ENCODE data around the gene CYS1.

DNA sequence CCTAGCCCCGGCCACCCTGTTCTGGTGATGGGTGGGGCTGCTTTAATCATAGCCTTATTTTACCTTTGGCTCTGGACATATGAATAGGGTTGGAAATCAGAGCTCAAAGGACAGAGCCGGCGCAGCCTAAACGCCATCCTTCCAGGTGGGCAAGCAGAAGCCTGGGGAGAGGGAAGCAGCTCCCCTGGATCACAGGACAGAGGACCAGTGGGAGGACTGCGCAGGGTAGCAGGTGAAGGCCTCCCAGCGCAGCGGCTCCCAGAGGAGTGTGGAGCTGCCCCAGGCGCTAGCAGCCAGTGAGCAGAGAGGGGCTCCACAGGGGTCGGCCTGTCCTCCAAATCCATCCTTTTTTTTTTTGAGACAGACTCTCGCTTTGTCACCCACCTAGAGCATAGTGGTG lies 16.4 kb upstream of the CYS1 start:
- TF ChIP-seq, protein P1, sequence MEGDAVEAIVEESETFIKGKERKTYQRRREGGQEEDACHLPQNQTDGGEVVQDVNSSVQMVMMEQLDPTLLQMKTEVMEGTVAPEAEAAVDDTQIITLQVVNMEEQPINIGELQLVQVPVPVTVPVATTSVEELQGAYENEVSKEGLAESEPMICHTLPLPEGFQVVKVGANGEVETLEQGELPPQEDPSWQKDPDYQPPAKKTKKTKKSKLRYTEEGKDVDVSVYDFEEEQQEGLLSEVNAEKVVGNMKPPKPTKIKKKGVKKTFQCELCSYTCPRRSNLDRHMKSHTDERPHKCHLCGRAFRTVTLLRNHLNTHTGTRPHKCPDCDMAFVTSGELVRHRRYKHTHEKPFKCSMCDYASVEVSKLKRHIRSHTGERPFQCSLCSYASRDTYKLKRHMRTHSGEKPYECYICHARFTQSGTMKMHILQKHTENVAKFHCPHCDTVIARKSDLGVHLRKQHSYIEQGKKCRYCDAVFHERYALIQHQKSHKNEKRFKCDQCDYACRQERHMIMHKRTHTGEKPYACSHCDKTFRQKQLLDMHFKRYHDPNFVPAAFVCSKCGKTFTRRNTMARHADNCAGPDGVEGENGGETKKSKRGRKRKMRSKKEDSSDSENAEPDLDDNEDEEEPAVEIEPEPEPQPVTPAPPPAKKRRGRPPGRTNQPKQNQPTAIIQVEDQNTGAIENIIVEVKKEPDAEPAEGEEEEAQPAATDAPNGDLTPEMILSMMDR (IDR thresholded peaks at IDR 0.05) = no peak
- no peak for TF ChIP-seq POLR2A (IDR thresholded peaks at IDR 0.05)
